Dedifferentiated amniotic fluid mesenchymal stem cell (primary cell): ENCODE results near the gene GPC1.

ENCODE experiments used
- DNase-seq: peaks from one replicate; pipeline ENCODE4 v3.0.0-alpha.2; 2016; ENCODE audit errors: extremely low spot score

Gene GPC1

GRCh38 chr2:240499309-240500301 is 64.1 kb downstream of the GPC1 start:
- DNase-seq, result no peak

GRCh38 chr2:240500561-240501423 is 65.3 kb downstream of the GPC1 start:
- no peak for DNase-seq

DNA sequence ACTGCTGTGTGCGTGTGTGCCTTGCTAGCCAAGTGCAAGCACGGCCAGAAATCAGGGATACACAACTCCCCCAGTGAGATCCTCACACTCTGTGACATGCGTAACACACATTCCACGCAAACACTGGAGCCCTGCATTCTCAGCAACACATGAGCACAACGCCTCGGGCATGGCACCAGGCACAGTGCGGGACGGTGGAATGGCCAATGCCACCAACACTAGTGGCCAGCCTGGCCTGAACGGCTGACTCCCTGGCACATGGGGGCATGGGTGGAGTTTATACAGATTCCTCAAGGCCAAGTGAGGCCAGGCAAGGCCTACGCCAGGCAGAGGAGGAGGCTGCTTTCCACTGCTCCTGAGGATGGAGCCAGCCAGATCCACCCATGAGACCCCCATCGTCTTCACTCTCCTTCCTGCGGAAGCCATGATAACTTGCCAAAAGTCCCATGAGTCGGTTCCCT is 66.1 kb downstream of the GPC1 start:
- no peak for DNase-seq

DNA sequence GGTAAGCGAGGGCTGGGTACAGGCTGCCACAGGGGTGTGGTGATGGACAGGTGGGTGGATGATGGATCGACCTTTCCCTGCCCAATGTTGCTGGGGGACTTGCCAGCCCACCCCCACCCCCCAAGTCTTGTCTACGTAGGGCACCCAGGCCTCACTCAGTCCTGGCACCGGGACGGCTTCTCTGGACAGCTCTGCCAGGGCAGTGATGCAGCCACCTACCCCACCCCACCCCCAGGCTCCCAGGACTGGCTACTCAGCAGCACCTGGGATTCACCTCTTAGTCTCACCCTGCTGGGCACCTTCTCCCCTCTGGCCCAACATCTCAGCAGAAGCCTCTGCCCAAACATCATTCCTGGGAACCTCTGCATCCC is 66.6 kb downstream of the GPC1 start:
- DNase-seq, result no peak

DNA sequence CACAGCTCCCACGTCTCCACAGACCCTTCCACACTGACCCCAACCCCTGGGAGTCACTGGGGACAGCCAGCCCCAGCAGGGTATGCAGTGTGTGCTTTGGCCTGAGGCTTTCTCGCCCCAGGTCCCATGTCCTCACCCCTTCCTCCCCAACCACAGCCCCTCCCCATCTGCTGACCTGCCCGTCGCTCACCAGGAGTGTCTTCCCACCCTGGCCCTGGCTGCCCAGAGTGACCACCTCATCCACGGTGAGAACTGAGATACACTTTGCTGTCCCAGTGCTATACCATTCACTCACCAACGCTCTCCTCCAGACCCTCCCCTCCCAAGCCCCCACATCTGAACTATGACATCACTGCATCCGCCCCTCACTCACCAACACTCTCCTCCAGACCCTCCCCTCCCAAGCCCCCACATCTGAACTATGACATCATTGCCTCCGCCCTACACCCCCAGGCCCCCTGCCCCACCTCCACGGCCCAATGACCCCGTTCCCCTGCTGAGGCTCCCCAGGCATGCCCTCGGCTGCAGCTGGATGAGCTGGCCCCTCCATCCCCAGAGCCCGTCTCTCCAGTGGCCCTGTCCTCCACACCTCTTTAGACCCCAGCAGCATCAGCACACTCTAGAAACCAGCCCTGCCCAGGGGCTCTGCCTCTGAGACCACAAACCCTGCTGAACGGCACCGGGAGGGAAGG is 67.1 kb downstream of the GPC1 start:
- DNase-seq, result no peak

- no peak for DNase-seq
Measured at GRCh38 chr2:240503375-240503774, 67.9 kb downstream of the GPC1 start.

- no peak for DNase-seq
Measured at GRCh38 chr2:240503848-240504247, 68.4 kb downstream of the GPC1 start.

DNA sequence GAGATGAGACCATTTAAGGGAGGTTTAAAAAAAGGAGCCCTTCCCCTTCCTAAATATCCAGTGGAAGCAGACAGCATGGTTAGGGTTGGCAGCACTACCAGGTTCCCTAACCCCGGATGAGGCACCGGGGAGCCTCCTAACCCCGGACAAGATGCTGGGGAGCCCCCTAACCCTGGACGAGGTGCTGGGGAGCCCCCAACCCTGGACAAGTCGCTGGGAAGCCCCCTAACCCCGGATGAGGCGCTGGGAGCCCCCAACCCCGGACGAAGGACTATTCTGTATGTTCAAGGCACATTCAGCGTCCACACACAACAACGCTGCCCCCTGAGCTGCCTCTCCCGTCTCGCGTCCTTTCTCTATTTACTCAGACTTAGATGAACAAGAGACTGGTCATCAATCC is 70.4 kb downstream of the GPC1 start:
- DNase-seq, result no peak

- no peak for DNase-seq
Measured at GRCh38 chr2:240506406-240507059, 71.1 kb downstream of the GPC1 start.

GRCh38 chr2:240507060-240507777 is 71.8 kb downstream of the GPC1 start:
- no peak for DNase-seq

- DNase-seq, result no peak
Measured at GRCh38 chr2:240507778-240508251, 72.4 kb downstream of the GPC1 start.

GRCh38 chr2:240508832-240509545 is 73.5 kb downstream of the GPC1 start:
- DNase-seq, result no peak

DNA sequence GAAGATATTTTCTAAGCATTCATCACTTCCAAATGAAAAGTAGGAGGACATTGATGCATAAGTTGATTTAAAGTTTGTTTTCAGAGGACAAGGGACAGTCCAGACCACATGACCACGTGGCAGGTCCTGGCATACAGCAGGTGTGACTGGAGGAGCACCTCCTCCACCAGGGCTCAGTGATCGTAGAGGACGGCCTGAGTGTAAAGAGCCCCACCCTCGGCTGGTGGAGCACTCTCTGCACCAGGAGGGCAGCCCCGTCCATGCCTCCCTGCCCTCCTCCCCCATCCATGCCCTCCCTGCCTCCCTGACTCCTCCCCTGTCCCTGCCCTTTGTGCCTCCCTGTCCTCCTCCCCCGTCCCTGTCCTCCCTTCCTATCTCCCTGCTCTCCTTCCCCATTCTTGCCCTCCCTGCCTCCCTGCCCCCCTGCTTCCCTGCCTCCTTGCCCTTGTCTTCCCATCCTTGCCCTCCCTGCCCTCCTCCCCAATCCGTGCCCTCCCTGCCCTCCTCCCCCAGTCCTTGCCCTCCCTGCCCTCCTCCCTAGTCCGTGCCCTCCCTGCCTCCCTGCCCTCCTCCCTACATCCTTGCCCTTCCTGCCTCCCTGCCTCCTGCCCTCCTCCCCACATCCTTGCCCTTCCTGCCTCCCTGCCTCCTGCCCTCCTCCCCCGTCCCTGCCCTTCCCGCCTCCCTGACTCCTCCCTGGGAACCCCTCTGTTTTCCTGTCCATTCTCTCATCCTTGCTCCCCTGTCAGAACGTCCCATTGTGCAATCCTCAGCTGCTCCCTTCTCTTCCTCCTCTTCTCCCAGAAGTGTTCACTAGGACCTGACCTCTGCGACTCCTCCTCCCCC is 74.4 kb downstream of the GPC1 start:
- DNase-seq, result no peak

DNA sequence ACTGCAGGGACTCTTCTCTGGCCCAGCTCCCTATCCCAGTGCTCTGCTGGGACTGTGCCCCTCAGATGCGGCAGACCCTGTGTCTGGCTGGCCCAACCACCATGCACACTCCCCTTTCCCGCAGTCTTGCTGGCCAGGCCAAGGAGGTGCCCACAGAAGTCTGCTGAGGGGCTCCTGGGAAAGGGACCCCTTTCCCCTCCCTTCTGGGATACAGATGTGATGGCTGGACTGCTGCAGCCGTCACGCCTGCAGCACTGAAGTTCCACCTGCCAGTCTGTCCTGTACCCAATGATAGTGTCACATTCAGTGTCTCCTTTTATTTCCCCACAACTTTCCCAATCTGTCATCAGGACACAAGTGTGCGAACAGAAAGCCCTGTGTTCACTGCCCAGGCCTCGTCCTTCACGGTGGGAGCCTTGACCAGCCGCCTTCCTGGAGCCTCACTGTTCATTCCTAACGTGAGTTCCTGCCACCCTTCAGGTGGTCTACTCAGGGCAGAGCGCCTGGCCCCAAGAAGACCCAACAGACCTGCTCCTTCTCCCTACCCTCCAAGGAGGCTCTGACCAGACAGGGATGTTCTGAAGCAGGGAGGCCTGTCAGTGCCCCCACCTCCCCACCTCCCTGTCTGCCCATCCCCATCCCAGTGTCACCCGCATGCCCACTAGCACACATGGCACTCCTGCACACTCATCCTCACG is 75.2 kb downstream of the GPC1 start:
- DNase-seq, result no peak

DNA sequence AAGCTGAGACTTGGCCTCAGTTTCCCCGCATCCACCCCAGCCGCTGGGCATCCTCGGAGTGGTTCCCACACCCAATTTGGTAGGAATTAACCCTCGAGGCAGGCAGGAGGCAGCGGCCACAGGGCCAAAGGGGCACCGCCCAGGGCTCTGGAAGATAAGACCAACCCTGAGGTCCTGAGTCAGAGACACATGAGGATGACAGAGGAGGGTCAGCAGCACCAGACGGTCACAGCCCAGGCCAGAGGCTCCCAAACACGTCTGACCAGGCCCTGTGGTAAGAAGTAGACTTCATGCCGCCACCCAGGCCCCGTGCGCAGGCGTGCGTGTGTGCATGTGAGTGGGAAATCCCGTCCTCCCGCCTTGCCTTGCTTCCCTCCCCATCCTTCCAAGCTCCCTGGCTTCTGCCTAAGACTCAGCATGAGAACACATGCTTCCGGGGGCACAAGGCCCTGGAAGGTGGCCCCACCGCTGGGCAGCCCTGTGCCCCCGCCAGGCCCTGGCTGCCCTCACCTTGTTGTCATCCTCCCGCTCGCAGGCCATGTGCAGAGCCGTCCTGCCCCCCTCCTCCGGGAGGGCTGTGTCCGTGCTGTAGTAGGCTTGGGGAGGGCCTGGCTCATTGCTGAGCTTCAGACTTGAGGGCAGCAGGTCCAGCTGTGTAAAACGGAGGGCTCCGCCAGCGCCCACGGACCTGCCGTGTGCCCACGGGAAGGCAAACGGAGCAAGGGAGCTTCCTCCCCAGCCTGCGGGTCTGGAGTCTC is 76.1 kb downstream of the GPC1 start:
- no peak for DNase-seq

DNA sequence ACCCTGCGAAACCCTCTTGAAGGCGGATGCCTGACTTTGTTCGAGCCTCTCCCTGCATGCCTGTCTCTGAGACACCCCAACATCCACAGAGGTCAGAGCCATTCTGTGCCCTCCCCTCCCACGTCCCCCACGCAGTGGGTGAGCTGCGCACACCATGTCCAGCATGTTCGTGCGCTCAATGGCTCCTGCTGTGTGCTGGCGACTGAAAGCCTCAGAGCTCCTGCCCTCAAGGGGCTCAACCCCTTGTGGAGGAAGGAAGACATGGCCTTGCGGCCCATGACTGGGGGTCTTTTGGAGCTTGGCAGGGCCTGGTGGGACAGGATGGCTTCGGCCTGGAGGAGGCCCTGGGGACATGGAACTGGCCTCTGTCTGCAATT is 76.6 kb downstream of the GPC1 start:
- no peak for DNase-seq

- no peak for DNase-seq
Measured at GRCh38 chr2:240512666-240513535, 77.4 kb downstream of the GPC1 start.
